GM21528 (cell line): ENCODE results near the gene NAA40.

ENCODE experiments used
- ATAC-seq: cut with Tn5 transposase; IDR thresholded peaks from one replicate; pipeline ENCODE4 v1.9.1; 2021; ENCODE audit warnings: mild to moderate bottlenecking, moderate library complexity; ENCODE audit not compliant: unreplicated experiment, low FRiP score

NAA40 gene

DNA sequence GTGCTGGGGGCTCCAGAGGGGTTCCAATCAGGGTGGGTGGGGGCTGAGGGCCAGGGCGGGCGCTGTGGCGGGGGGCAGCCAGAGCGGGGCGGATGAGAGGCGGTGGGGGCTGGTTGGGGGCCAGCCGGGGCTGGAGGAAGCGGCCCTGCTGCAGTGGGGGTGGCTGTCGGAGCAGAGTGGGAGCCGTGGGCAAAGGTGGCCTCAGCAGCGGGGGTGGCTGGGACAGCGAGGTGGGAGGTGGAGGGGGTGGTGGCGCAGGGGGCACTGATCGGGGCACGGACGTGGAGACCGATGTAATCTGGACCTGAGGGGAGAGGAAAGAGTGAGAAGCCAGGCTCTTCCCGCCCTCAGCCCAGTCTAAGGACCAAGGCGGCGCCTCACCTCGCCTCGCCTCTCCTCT is 26.9 kb upstream of the NAA40 start:
- no peak for ATAC-seq

DNA sequence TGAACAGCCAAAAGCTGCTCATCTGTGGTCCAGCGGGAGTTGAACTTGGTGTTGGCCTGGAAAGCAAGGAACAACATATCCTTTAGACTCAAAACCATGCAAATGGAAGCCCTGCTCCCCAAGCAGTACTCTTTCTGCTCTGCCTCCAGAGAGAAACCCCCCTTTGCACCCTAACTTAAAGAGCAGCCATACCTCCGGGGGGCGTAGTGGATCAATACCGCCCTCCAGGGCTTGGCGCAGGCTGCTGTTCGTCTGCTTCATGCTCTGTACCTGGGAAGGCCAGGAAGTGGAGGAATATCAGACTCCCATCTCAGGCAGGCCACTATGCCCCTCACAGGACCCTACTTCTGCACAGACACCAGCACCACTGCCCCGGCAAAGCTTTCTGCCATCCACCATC is 26.1 kb upstream of the NAA40 start:
- no peak for ATAC-seq

DNA sequence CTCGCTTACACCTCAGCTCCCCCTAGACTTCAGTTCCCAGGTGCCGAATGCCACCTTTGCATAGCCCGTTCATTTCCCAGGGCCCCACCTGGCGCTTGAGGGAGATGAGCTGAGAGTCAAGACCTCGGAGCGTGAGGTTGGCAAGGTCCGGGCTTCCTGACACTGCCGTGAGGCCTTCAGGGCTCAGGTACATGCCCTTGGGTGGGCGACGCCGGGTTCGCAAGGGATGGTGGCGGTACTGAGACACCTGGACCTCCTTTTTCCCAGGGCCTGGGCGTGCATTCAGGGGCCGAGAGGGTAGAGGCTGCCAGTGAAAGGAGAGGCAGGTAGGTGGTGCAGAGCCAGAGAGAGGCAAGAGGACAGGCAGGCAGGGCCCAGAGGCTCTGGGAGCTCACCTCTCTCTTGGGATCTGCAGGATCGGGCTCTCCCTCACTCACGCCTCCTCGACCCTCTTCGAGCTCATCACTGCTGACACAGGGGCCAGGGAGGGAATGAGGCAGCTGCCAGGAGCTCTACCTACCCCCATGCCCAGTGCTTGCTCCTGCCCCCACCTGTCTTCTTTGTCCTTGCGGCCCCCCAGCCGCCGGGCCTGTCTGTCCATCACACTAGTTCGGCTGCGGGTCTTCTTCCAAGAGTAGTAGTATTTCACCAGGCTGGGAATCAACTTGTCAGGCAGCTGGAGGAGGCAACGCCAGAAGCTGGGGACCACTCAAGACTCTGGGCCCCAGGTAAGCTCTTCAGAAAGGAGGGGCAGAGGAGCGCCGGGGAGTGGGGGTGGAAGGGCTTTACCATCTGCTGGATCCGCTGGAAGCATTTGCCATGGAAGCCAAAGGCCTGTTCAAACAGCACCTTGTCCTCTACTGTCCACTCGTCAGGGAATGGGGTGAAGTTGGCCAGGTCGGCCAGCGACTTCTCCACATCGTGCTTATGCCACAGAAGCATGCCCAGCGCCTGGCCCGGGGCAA is 24.7 kb upstream of the NAA40 start:
- no peak for ATAC-seq

DNA sequence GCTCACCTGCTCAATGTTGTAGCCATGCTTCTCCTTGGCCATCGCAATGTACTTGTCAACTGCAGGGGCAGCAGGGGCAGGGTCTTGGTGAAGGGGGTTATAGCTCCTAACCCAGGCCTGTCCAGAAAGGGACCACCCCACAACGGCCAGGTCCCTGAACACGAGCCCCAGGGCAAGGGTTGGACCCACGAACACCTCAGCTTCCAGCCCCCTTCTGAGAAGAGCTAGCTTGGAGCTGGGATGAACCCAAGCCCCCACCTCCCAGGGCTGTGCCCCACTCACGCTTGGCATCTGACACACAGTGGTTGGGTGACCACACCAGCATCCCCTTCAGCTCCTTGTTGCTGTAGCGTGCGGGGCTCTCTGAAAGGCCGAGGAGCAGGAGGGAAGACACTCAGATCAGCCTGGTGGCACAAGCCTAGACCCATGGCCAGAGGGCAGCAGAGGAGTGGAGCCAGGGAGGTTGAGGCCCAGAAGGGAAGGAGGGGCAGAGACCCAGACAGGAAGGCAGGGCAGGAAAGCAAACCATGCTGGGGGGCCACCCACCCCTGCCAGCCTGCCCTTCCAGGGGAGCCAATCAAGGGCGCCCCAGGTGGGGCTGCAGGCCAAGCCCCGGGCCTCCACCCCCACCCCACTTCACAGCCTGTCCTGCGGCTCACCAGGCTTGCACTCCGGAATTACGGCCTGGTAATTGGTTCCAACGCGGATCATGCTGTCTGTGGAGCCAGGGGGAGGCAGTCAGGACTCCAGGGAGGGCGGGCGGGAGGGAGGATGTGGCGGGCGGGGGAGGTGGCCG is 23.7 kb upstream of the NAA40 start:
- no peak for ATAC-seq

DNA sequence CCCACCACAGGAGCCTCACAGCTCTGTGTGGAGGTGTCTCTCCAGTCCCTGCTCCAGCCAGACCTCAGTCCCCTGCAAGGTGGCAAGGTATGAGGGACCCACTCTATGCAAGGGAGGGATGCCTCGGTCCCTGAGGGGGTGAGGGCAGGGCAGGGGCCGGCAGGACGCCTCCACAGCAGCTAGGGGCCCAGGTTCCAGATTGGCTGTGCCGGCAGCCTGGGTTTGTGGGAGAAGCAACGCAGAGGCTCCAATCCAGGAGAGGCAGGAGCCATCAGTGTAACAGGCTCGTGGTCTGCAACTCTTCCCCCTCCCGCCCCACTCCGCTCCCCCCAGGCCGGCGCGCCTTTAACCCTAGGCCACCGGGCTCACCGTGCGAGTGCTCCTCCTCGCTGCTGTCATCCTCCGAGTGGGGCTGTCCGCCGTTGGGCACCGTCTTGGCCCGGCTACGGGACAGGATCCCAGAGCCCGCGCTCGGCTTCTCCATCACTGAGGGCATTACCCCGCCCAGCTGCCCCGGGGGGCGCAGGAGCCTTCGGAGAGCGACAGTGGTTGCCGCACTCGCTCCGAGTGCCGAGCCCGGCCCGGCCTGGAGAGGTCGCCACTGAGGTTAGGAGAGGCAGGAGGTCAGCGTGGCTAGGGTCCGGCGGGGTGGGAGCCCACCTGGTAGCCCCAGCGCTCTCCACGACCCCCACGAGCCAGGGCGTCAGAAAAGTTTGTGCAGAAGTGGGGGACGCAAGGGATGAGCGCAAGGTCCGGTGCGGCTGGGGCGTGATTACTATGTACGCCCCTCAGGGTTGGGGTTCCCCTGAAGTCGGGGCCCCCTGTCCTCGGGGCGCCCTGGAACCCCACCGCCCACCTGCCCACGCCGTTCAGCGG is 22.6 kb upstream of the NAA40 start:
- no peak for ATAC-seq

DNA sequence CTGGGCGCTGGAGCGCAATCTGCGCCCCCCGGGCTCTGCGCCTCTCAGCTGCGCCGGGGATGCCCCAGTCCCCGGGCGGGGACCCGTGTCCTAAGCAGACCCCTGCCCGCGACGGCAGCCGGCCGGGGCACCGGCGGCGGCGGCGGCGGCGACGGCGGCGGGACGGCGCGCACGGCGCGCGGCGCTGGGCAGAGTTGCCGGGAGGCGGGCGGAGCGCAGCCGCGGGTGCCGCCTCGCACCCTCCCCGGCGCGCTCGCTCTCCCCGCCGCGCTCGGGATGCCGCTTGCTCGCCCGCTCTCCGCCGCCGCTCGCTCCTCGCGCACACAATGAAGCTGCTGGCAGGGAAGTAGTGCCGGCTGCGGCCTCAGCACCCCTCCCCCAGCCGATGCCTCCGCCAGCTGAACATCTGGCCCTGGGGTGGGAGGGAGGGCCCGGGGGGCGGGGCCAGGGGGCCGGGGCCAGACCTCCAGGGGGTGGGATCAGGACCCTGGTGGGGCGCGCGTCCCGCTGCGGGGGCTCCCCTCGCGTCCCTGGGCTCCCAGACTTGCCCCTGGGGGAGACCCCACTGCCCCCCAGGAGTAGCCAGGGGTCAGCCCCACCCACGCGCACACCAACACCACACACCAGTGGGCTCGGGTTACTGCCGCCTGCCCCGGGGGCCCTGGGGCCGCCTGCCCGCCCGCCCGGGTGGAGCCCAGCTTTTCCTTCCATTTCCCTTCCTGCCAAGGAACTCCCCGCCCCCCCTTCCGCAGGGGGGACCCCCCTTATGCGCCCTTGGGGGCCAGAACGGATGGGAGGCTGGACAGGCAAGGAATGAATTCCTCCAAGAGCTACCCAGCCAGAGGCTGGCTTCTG is 21.7 kb upstream of the NAA40 start, which contains the start of gene RCOR2:
TSS of gene RCOR2 (minus strand) at position 328 of the 855 bp plus-strand sequence. CDS start 708 bp downstream, outside the sequence.
- ATAC-seq, result no peak

DNA sequence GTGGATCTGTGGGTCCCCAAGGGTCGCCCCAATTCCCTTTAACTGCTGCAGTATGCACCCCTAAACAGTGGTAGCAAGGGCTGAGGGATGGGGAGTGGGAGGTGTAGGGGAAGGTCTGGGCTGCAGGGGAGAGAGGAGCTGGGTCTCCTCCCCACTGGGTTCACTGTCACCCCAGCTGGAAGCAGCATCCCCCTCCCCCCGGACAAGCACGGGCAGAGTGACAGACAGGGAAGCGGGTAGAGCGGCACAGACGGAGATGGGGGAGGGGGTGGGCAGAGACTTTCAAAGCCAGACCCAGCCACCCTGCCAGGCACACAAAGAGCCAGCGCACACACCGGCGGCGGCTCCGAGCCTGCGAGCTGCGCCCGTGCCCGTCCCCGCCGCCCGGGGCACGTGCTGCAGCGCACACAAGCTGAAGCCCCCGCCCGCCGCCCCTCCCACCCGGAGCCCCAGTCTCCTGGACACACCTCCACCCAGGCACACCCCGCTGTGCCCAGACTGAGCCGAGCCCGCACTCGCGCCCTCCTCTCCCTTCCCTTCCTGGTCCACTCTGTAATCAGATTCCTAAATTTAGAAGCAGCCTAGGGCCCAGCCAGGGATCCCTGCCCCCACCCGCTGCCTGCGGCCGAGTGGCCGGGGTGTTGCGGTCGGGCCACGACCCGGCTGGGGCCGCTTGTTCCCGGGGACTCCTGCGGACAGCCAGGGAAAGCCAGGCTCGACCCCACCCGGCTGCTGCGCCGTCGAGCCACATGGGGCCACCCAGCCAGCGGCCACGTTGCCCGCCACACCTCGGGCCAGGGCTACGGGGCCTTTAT is 20.9 kb upstream of the NAA40 start:
- no peak for ATAC-seq

DNA sequence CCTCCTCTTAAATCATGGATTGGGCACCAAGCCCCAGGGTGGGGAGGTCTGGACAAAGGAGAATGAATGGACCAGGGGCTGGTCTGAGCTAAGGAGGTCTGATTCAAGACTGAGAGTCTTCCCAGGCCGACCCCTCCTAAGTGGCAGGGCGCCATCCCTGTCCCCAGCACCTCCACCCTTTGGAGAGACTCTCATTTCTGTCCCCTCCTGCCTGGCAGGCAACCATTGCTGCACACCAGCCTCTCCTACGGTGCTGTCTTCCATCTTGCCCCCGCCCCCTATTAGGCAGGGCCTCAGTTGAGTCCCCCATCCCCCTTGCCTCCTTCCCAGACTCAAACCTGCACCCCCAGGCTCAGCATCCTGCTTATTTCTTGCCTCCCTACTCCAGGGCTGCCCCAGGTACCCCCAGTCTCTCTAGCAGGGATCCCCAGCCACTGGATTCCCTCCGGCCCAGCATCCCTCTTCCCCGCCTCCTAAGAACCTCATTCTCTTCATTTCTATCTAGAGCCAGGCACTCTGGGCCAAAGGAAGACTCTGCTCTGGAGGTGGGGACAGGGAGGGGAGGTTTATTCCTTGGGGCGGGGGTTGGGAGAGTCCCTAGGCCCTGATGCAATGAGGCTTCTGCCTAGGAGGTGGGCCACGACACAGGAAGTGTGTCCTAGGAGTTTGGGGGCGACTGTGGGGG is 20.2 kb upstream of the NAA40 start:
- ATAC-seq, result no peak

DNA sequence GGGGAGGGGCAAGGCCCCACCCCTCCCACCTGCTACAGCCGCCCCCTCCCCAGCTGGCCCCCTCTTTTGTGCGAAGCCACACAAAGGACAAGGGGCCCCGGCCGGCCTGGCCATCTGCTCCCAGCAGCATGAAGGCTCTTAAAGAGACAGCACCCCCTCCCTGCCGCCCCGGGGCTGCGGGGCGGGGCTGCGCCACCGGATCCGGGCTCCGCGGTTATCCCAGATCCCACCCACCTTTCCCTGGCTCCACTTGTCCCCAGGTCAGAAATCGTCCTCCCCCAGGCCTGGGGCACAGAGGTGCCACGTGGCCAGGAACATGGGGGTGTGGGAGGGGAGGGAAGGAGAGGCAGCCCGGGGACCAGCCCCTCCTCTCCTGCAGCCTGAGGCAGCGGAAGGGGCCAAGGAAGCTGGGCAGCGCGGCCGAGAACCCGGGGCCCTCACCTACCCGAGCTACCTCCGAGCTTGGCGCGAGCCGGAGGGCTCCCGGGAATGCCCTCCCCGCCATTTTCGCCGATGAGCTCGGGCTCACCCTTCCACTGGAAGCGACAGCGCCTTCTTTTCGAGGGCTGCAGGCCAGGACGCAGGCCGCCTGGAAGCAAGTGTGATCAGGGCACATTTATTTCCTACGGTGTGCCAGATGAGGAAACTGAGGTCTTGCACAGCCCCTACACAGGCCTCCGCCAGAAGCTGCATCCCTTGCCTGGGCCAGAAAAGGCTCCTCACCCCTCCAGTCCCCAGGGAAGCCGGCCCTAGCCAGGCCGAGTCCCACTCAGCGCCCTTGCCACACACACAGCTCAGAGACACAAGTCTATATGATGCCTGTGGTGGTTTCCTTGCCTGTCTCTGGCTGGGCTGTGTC is 19.3 kb upstream of the NAA40 start:
- no peak for ATAC-seq

DNA sequence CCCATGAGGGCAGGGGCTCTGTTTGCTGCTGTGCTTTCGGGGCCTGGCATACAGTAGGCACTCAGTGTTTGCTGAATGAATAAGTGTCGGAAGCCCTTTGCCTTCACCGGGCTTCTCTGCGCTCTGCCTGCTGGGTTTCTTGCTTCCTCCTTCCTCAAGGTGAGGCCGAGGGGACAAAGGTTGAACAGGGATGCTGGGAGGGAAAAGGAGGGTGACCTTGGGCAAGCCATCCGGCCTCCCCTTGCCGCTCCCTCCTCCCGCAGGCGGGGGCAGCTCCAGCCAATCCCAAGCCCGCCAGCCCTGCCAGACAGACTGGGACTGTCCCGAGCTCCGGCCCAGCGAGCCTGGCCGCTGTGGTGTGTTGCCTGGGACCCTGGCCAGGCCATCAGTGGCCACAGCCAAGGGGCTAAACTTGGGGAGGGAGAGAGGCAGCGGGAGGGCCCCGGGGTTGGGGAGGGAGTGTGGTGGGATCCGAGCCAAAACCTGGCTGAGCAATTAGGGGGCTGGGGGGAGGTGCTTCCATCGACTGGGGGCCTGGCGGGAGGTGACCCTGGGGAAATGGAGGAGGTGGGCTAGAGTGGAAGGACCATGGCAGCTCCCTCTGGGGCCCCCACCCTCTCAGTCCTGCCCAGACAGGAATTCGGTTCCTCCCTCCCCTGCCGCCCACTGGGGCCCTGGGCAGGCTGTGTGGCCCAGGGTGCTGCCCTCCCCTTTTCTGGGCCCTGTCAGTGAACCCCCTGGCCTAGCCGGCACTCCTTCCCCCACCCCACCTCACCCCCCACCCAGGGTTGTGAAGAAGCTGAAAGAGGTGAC is 18.5 kb upstream of the NAA40 start:
- ATAC-seq, result no peak

DNA sequence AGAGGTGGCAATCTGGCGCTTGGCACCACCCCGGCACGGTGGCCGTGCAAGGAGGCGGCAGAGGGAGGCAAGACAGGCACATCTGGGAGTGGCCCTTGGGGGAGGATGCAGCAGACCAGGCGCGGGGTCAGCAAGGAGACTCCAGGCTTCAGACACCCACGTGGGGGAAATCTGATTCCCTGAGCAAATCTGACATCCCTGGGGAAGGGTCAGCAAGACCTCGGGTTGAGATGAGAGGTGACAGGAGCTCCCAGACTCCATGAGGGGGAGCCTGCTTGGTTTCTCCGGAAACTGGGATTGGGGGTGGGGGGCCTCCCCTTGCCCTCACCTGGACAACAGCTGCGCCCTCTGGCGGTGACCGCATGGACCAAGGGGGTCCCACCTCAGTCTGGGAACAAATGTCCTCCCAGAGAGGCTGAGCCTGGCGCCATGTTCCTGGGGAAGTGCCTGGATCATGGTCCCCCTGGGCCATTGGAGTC is 17.8 kb upstream of the NAA40 start:
- ATAC-seq, result no peak

DNA sequence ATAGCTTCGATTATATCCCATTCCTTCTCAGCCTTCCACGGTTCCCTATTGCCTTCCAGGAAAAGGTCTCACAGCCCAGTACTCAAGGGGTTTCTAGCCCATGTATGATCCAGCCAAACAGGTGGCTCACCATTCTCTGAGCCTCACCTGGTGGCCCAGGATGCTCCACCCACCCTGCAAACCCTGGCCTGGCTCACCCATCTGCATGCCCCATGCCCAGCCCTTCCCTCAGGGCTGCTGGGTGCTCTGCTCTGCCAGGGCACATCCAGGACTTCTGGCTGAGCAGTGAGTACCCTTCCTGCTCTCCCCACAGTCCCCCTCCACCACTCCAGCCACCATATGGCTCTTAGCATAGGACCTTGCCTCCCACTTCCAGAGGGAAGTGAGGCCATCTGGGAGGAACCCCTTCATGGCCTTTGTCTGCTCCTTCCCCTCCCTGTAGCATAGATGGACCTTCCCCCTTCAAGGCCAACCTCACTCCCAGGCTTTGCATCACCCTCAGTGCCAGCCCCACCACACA is 16.1 kb upstream of the NAA40 start:
- no peak for ATAC-seq

DNA sequence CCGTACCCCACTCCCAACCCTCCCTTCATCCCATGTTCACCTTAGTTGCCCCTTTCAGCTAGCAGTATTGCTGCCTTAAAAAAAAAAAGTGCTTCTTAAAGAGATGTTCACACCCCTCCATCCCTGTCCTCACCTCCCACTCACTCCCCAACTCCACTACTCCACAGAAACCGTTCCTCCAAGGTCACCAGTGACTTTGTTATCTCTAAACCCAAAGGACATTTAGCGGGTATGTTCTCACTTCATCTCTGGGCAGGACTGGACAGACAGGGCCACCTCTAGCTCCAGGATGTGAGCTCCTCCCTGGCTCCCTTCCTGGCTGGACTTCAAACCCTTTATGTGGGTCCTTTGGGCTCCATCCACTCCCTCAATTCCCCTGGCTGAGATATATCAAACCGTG is 15.5 kb upstream of the NAA40 start:
- no peak for ATAC-seq

DNA sequence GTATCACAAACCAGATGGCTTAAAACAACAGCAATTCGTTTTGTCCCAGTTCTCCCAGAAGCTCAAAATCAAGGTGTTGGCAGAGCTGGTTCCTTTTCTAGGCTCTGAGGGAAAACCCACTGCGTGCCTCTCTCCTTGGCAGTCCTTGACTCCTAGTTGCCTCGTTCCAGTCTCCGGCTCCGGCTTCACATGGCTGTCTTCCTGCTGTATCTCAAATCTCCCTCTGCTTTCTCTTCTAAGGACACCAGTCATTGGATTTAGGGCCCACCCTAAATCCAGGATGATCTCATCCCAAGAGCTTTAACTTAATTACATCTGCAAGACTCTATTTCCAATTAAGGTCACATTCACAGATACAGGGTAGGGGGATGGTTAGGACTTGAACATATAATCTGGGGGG is 9.2 kb upstream of the NAA40 start:
- no peak for ATAC-seq

DNA sequence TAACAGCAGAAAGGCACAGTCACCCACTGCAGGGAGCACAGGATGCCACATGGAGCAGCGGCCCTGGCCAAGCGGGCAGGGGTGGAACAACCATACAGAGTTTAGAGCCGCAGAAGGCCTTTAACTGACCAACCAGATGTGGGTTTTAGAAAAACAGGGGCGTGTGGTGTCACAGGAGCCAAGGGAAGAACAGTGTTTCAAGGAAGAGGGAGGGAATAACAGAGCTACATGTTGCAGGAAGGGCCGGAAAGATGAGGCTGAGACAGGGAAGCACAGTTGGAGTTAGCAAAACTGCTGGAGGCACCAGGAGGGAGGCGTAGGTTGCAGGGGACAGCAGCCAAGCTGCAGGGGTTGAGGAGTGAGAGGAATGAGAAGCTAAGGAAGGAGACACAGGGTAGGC is 7.8 kb upstream of the NAA40 start:
- no peak for ATAC-seq

DNA sequence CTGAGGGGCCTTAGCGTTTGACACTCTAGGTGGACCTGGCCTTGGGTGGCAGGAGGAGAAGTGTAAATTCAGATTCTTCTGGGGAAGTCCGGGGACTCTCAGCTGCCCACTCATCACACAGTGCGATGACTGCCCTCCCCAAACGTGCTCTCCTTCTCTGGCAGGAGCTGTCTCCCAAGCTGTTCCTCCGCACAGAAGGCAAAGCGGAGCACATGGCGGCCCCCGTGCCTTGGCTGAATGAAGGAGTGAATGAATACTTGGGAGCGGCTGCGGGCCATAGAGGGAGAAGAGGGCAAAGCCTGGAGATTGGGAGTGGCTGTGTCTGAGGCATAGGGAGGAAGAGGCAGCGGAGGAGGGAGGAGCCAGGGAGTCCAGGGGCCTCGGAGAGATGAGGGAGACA is 6.9 kb upstream of the NAA40 start:
- no peak for ATAC-seq
